A673 (cell line): ENCODE results near the gene INAFM1. TPM values are rescaled to one million over a fixed set of nuclear protein-coding genes. Genes with fewer than 3 reads are reported as not detected.

Experiments
- BruUV-seq: library from RNA; stranded (reverse); fragments of 400-500 nt; replicated peaks from 2 replicates; lab custom pipeline; 2021; lab: Mats Ljungman, UMichigan
- CTCF ChIA-PET: fragments of 300-600 bp; sonication (Branson Sonifier 250); formaldehyde crosslinking; loops from one replicate; lab custom pipeline; 2022; ENCODE audit warnings: antibody characterized with exemption; lab: Charles Lee
- POLR2A ChIA-PET: fragments of 300-600 bp; sonication (Branson Sonifier 250); formaldehyde crosslinking; loops from one replicate; lab custom pipeline; 2022; ENCODE audit warnings: antibody characterized with exemption; ENCODE audit not compliant: low non-redundant PET; lab: Charles Lee
- DNase-seq: peaks from one replicate; pipeline ENCODE4 v3.0.0-alpha.2; 2015; ENCODE audit warnings: low spot score
- H3K27ac ChIP-seq: fragments of 200-600 bp; sonication (generic); 2 replicates; pipeline ENCODE4 v1.5.1; 2016; ENCODE audit warnings: mixed run types, low read depth, mild to moderate bottlenecking, mixed read lengths, antibody characterized with exemption, low read length; ENCODE audit not compliant: poor library complexity, severe bottlenecking
- H3K27me3 ChIP-seq: fragments of 200-600 bp; sonication (generic); replicated peaks from 2 replicates; pipeline ENCODE4 v1.6.1; 2017; ENCODE audit warnings: mixed run types, low read depth, mild to moderate bottlenecking, mixed read lengths, antibody characterized with exemption, low read length; ENCODE audit not compliant: insufficient read depth, poor library complexity
- H3K36me3 ChIP-seq: fragments of 200-600 bp; sonication (generic); 2 replicates; pipeline ENCODE4 v1.6.1; 2016; ENCODE audit warnings: mixed run types, mild to moderate bottlenecking, mixed read lengths, antibody characterized with exemption, low read length; ENCODE audit not compliant: insufficient read depth, poor library complexity, severe bottlenecking
- H3K4me1 ChIP-seq: fragments of 200-600 bp; sonication (generic); 2 replicates; pipeline ENCODE4 v1.6.1; 2017; ENCODE audit warnings: mixed run types, mild to moderate bottlenecking, mixed read lengths, antibody characterized with exemption, low read length; ENCODE audit not compliant: insufficient read depth, poor library complexity, severe bottlenecking
- H3K4me3 ChIP-seq: fragments of 200-600 bp; sonication (generic); 2 replicates; pipeline ENCODE4 v1.5.1; 2016; ENCODE audit warnings: low read depth, mixed run types, mild to moderate bottlenecking, mixed read lengths, low read length; ENCODE audit not compliant: poor library complexity, severe bottlenecking
- H3K9me3 ChIP-seq: fragments of 200-600 bp; sonication (generic); 2 replicates; pipeline ENCODE4 v1.6.1; 2016; ENCODE audit warnings: mixed run types, low read depth, mild to moderate bottlenecking, mixed read lengths, antibody characterized with exemption, low read length; ENCODE audit not compliant: poor library complexity, severe bottlenecking
- EZH2 ChIP-seq: fragments of 200-600 bp; sonication (generic); IDR thresholded peaks from 2 replicates; pipeline ENCODE4 v1.6.1; 2017; ENCODE audit warnings: borderline replicate concordance, low read depth, mild to moderate bottlenecking, mixed read lengths, antibody characterized with exemption, low read length; ENCODE audit not compliant: poor library complexity, severe bottlenecking
- intact Hi-C: fragments of 100-400 bp; cut with micrococcal nuclease; formaldehyde crosslinking; loops from one replicate; pipeline ENCODE4 v1.10.0; 2022; ENCODE audit not compliant: unreplicated experiment
- total RNA-seq: library from RNA; stranded (reverse); gene quantifications from 2 replicates; pipeline ENCODE4 v1.2.3, GENCODE V29; 2021
- TF ChIP-seq, protein P1 (sequence below): fragments of 300-800, 200-600 bp; sonication (generic); conservative IDR thresholded peaks from 2 replicates; pipeline ENCODE4 v1.5.1; 2017; ENCODE audit warnings: low read depth, mild to moderate bottlenecking, antibody characterized with exemption, low read length, moderate library complexity, mixed read lengths

The INAFM1 gene
- total RNA-seq, 1 experiment from 2014 or later: 13.8 TPM

DNA sequence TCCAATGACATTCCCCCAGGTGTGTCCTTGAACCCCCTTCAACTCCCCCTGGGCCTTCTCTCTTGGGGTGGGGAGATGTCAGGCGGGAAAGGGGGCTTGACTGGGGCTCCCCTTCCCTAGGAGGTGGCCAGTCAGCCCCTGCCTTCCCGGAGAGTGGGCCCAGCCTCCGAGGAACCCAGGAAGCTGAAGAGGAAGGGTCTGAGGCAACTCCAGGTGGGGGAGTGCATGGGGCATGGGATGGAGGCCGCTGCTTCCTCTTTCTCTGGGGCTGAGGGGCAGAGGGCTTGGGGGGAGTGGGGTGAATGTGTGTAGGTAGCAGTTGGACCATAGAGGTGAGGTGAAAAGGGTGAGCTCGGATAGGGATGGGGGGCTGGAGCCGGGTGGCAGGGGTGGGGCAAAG is 2.7 kb upstream of the INAFM1 start:
- CTCF ChIA-PET: no interaction called here
- Histone ChIP-seq H3K4me1 (peaks cover 17% of the 10 kb centered on the region), H3K36me3 (peaks cover 14% of the 10 kb centered on the region), H3K27me3 (no peaks in the 10 kb centered on the region), H3K4me3 (no peak overlapping the region), H3K9me3 (no peaks in the 10 kb centered on the region), H3K27ac (peak overlapping the region; percentile 99)
- BruUV-seq: no TSS peak
- intact Hi-C loops: no loop called here
- no peak for DNase-seq
- POLR2A ChIA-PET: no interaction called here
- TF ChIP-seq EZH2: no peak

DNA sequence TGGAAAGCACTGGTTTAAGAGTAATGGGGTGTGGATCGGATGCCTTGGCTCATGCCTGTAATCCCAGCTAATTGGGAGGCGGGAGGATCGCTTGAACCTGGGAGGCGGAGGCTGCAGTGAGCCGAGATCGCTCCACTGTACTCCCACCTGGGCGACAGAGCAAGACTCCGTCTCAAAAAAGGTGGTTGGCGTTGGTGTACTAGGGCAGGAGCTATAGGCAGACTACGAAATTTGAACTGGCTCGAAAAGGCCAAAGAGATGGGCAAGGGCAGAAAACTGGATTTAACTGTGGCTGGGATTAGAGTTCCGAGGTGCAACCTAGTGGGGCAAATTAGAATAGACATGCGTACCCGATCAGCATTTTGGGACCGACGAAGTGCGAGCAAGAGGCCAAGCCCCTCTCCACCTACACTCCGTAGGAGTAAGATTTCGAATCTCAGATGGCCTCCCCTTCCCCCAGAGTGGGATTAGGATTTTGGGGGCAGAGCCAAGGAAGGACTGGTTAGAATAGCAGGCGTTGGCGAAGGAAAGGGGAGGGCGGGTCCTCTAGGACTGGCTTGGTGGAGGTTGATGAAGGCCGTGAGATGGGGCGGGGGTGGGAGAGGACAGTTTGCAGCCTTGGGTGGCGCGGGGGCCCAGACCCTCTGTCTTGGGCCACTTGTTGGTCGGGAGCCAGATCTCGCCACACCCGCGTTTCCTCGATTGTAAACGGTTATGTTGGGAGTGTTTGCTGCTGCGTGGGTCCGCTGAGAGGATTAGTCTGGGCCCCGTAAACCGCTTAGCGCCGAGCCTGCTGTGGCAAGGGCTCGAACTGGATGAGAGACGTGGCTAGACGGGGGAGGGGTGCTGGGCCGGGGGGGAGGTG is 2.0 kb upstream of the INAFM1 start:
- TSS peak; percentile 70 for BruUV-seq

DNA sequence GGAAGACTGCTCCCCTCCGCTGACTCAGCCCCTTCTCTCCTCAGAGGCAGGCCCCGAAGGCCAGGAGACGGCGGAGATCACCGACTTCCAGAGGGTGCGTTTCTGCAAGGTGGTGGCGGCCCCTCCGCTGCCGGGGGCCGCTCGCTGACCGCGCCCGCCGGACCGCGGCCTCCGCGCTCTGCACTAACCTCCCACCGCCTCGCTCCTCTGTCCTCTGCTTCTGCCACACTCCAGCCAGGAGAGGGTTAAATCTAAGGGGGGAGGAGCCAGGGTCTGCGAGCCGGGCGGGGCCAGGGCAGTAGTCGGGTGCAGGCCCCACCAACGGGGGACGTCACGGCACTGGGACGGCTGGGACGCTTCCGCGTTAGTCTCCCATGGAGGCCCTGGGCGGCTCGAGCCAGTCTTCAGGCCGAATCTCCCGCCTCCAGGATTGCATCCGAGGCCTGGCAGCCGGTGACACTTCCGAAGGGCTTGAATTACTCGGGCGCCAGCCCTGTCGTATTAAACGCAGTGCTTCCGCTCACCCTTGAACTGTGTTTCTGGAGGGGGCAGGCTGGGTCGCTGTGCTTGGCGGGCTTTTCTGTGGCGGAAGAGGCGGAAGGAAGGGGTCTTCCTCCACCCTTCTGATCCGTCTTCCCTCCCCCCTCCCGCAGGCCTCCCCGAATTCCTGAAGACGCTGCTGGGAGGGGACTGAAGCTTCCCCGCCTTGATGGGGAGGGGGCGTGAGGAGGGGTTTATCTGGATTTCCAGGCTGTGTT is 1.2 kb upstream of the INAFM1 start:
- no TSS peak for BruUV-seq
- CTCF ChIA-PET: interaction anchor here (0.7 kb wide), 1 partner anchor 252 kb away, joined by 7 read pairs; no protein-coding TSS in a partner anchor

More for the DNA sequence above, 2.0 kb upstream of the INAFM1 start:
- Histone ChIP-seq H3K27ac (peak overlapping the region; percentile 99), H3K4me3 (peak overlapping the region; percentile 65), H3K27me3 (no peaks in the 10 kb centered on the region), H3K36me3 (peaks cover 14% of the 10 kb centered on the region), H3K4me1 (peaks cover 17% of the 10 kb centered on the region), H3K9me3 (no peaks in the 10 kb centered on the region)
- ChIA-PET POLR2A (no interaction called here), CTCF (no interaction called here)
- TF ChIP-seq, protein P1, sequence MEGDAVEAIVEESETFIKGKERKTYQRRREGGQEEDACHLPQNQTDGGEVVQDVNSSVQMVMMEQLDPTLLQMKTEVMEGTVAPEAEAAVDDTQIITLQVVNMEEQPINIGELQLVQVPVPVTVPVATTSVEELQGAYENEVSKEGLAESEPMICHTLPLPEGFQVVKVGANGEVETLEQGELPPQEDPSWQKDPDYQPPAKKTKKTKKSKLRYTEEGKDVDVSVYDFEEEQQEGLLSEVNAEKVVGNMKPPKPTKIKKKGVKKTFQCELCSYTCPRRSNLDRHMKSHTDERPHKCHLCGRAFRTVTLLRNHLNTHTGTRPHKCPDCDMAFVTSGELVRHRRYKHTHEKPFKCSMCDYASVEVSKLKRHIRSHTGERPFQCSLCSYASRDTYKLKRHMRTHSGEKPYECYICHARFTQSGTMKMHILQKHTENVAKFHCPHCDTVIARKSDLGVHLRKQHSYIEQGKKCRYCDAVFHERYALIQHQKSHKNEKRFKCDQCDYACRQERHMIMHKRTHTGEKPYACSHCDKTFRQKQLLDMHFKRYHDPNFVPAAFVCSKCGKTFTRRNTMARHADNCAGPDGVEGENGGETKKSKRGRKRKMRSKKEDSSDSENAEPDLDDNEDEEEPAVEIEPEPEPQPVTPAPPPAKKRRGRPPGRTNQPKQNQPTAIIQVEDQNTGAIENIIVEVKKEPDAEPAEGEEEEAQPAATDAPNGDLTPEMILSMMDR: no peak
- TF ChIP-seq EZH2: no peak
- intact Hi-C loops: loop anchor here (1.0 kb wide), 1 partner anchor 15 kb away; no protein-coding TSS in a partner anchor
- DNase-seq: peak; percentile 78

More for the DNA sequence above, 1.2 kb upstream of the INAFM1 start:
- Histone ChIP-seq H3K36me3 (peaks cover 14% of the 10 kb centered on the region), H3K27ac (peak overlapping the region; percentile 99), H3K4me1 (peaks cover 17% of the 10 kb centered on the region), H3K4me3 (peak overlapping the region; percentile 65), H3K9me3 (no peaks in the 10 kb centered on the region), H3K27me3 (no peaks in the 10 kb centered on the region)
- POLR2A ChIA-PET: interaction anchor here (0.6 to 0.7 kb wide), 3 partner anchors 26 to 153 kb away, joined by 3 to 20 read pairs (median 10); no protein-coding TSS in a partner anchor
- TF ChIP-seq, protein P1: no peak
- TF ChIP-seq EZH2: no peak
- intact Hi-C loops: loop anchor here (1.0 kb wide), 1 partner anchor 16 kb away; no protein-coding TSS in a partner anchor
- DNase-seq: peak; percentile 96
